Measurements from ENCODE around the gene ITGA2.

GRCh38 chr5:53024535-53024934 lies 35.4 kb downstream of the ITGA2 start:
- TF ChIP-seq, protein P1, sequence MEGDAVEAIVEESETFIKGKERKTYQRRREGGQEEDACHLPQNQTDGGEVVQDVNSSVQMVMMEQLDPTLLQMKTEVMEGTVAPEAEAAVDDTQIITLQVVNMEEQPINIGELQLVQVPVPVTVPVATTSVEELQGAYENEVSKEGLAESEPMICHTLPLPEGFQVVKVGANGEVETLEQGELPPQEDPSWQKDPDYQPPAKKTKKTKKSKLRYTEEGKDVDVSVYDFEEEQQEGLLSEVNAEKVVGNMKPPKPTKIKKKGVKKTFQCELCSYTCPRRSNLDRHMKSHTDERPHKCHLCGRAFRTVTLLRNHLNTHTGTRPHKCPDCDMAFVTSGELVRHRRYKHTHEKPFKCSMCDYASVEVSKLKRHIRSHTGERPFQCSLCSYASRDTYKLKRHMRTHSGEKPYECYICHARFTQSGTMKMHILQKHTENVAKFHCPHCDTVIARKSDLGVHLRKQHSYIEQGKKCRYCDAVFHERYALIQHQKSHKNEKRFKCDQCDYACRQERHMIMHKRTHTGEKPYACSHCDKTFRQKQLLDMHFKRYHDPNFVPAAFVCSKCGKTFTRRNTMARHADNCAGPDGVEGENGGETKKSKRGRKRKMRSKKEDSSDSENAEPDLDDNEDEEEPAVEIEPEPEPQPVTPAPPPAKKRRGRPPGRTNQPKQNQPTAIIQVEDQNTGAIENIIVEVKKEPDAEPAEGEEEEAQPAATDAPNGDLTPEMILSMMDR (IDR thresholded peaks at IDR 0.05), result no peak
- TF ChIP-seq POLR2A (IDR thresholded peaks at IDR 0.05), result no peak
- TF ChIP-seq POLR2AphosphoS5 (IDR thresholded peaks at IDR 0.05), result no peak
